Nephron progenitor cell (in vitro differentiated cells): ENCODE data around the gene SRP68.

Source experiments
- DNase-seq: peaks from one replicate; pipeline ENCODE4 v3.0.0; 2021
- H3K27ac Mint-ChIP-seq: 2 replicates; pipeline ENCODE4 v1.8.0; 2021; ENCODE audit warnings: mild to moderate bottlenecking, moderate library complexity, mixed read lengths
- H3K27me3 Mint-ChIP-seq: 2 replicates; pipeline ENCODE4 v1.8.0; 2021; ENCODE audit warnings: mild to moderate bottlenecking, low read depth, mixed read lengths; ENCODE audit not compliant: poor library complexity
- H3K36me3 Mint-ChIP-seq: 2 replicates; pipeline ENCODE4 v1.8.0; 2021; ENCODE audit warnings: low read depth, mixed read lengths
- H3K4me1 Mint-ChIP-seq: 2 replicates; pipeline ENCODE4 v1.8.0; 2021; ENCODE audit warnings: mixed read lengths
- H3K4me3 Mint-ChIP-seq: 2 replicates; pipeline ENCODE4 v1.8.0; 2021; ENCODE audit warnings: mild to moderate bottlenecking, moderate library complexity, mixed read lengths
- H3K9me3 Mint-ChIP-seq: 2 replicates; pipeline ENCODE4 v1.8.0; 2021; ENCODE audit warnings: mild to moderate bottlenecking, moderate library complexity, mixed read lengths
- CTCF ChIP-seq: fragments of 200-600 bp; sonication (generic); IDR thresholded peaks from 2 replicates; pipeline ENCODE4 v1.5.0; 2021; ENCODE audit warnings: antibody characterized with exemption

The SRP68 gene

GRCh38 chr17:76025294-76025693, 47.0 kb downstream of the SRP68 start:
- Mint-ChIP-seq H3K27me3 (peaks cover 9% of the 10 kb centered on the region), H3K27ac (no peak overlapping the region), H3K9me3 (no peaks in the 10 kb centered on the region), H3K36me3 (no peaks in the 10 kb centered on the region), H3K4me1 (peaks cover 53% of the 10 kb centered on the region), H3K4me3 (no peak overlapping the region)
- DNase-seq = no peak
- TF ChIP-seq CTCF = no peak

GRCh38 chr17:76024353-76024752, 48.0 kb downstream of the SRP68 start:
- Mint-ChIP-seq H3K9me3 (no peaks in the 10 kb centered on the region), H3K4me3 (no peak overlapping the region), H3K27me3 (peaks cover 15% of the 10 kb centered on the region), H3K36me3 (no peaks in the 10 kb centered on the region), H3K27ac (no peak overlapping the region), H3K4me1 (peaks cover 53% of the 10 kb centered on the region)
- TF ChIP-seq CTCF = no peak
- DNase-seq = no peak

- Mint-ChIP-seq H3K4me1 (peaks cover 48% of the 10 kb centered on the region), H3K27ac (no peak overlapping the region), H3K36me3 (no peaks in the 10 kb centered on the region), H3K4me3 (no peak overlapping the region), H3K9me3 (no peaks in the 10 kb centered on the region), H3K27me3 (peaks cover 15% of the 10 kb centered on the region)
- no peak for DNase-seq
- TF ChIP-seq CTCF = no peak
Measured at GRCh38 chr17:76023900-76024237, 48.4 kb downstream of the SRP68 start.

GRCh38 chr17:76022973-76023899, 49.1 kb downstream of the SRP68 start:
- TF ChIP-seq CTCF = no peak
- H3K9me3 Mint-ChIP-seq = no peaks in the 10 kb centered on the region
- H3K4me1 Mint-ChIP-seq = peaks cover 42% of the 10 kb centered on the region
- no peak for DNase-seq
- H3K4me3 Mint-ChIP-seq = no peak overlapping the region
- H3K27ac Mint-ChIP-seq = peak overlapping the region; percentile 46
- H3K36me3 Mint-ChIP-seq = no peaks in the 10 kb centered on the region
- H3K27me3 Mint-ChIP-seq = peaks cover 15% of the 10 kb centered on the region

GRCh38 chr17:76022285-76022684, 50.0 kb downstream of the SRP68 start:
- TF ChIP-seq CTCF = no peak
- H3K4me3 Mint-ChIP-seq = no peak overlapping the region
- no peaks in the 10 kb centered on the region for H3K9me3 Mint-ChIP-seq

More at GRCh38 chr17:76022285-76022684, 50.0 kb downstream of the SRP68 start:
- Mint-ChIP-seq H3K4me1 (peaks cover 35% of the 10 kb centered on the region), H3K36me3 (no peaks in the 10 kb centered on the region), H3K27me3 (peaks cover 18% of the 10 kb centered on the region), H3K27ac (no peak overlapping the region)
- no peak for DNase-seq
